NT2/D1 (cell line): ENCODE data around the gene ACOX3.
"Not testable (repeated sequence)": the region's sequence is repeated elsewhere in the genome, so short reads cannot be mapped to it uniquely, and the experiment has no call there.

Experiments used
- DNase-seq: peaks from one replicate; pipeline ENCODE4 v3.0.0-alpha.2; 2011; ENCODE audit warnings: low read depth, low spot score
- H3K27me3 ChIP-seq: 2 replicates; pipeline ENCODE4 v1.6.0; 2011; ENCODE audit warnings: mild to moderate bottlenecking; ENCODE audit not compliant: insufficient read length, insufficient read depth
- H3K36me3 ChIP-seq: 2 replicates; pipeline ENCODE4 v1.6.1; 2011; ENCODE audit warnings: mild to moderate bottlenecking, low read length, mixed read lengths; ENCODE audit not compliant: insufficient read depth, insufficient read length
- H3K4me1 ChIP-seq: 2 replicates; pipeline ENCODE4 v1.5.1; 2011; ENCODE audit not compliant: insufficient read depth, insufficient read length
- H3K4me3 ChIP-seq: 2 replicates; pipeline ENCODE4 v1.5.1; 2011; ENCODE audit warnings: low read depth; ENCODE audit not compliant: insufficient read length
- H3K9ac ChIP-seq: 2 replicates; pipeline ENCODE4 v1.6.0; 2011; ENCODE audit warnings: low read depth; ENCODE audit not compliant: insufficient read length
- H3K9me3 ChIP-seq: 2 replicates; pipeline ENCODE4 v1.5.1; 2011; ENCODE audit warnings: mild to moderate bottlenecking, low read length; ENCODE audit not compliant: insufficient read depth
- SUZ12 ChIP-seq: IDR thresholded peaks from 2 replicates; pipeline ENCODE4 v1.6.1; 2011; ENCODE audit not compliant: insufficient read length, insufficient read depth; ENCODE audit errors: extremely low read depth
- YY1 ChIP-seq: IDR thresholded peaks from 2 replicates; pipeline ENCODE4 v1.6.1; 2011; ENCODE audit not compliant: insufficient read length, insufficient read depth
- ZNF274 ChIP-seq: IDR thresholded peaks from 2 replicates; pipeline ENCODE4 v1.6.1; 2011; ENCODE audit warnings: mild to moderate bottlenecking, low read depth, low read length

The ACOX3 gene

GRCh38 chr4:8431553-8431952 lies 9.0 kb downstream of the ACOX3 start:
- peaks cover 15% of the 10 kb centered on the region for H3K36me3 ChIP-seq
- H3K9me3 ChIP-seq, result no peaks in the 10 kb centered on the region
- H3K4me3 ChIP-seq, result no peak overlapping the region
- peaks cover 8% of the 10 kb centered on the region for H3K4me1 ChIP-seq
- TF ChIP-seq SUZ12, result no peak
- TF ChIP-seq YY1, result no peak
- no peak for TF ChIP-seq ZNF274
- no peak overlapping the region for H3K9ac ChIP-seq
- H3K27me3 ChIP-seq, result no peaks in the 10 kb centered on the region
- no peak for DNase-seq

- H3K36me3 ChIP-seq, result peaks cover 15% of the 10 kb centered on the region
- H3K9me3 ChIP-seq, result no peaks in the 10 kb centered on the region
- no peaks in the 10 kb centered on the region for H3K27me3 ChIP-seq
- peaks cover 8% of the 10 kb centered on the region for H3K4me1 ChIP-seq
- H3K9ac ChIP-seq, result peak overlapping the region; percentile 88
- H3K4me3 ChIP-seq, result peak overlapping the region; percentile 81
- TF ChIP-seq YY1 (no peak), ZNF274 (no peak), SUZ12 (no peak)
- DNase-seq, result peak; percentile 78
These were observed 12.0 kb downstream of the ACOX3 start for GRCh38 chr4:8428288-8429097.

- no peak for DNase-seq
- Histone ChIP-seq H3K4me3 (peak overlapping the region; percentile 81), H3K9me3 (no peaks in the 10 kb centered on the region), H3K4me1 (peaks cover 8% of the 10 kb centered on the region), H3K36me3 (peaks cover 13% of the 10 kb centered on the region), H3K9ac (peak overlapping the region; percentile 88), H3K27me3 (no peaks in the 10 kb centered on the region)
- TF ChIP-seq SUZ12, result no peak
- TF ChIP-seq YY1, result no peak
- TF ChIP-seq ZNF274, result no peak
These were observed 12.7 kb downstream of the ACOX3 start for GRCh38 chr4:8427761-8428287.

- peaks cover 9% of the 10 kb centered on the region for H3K36me3 ChIP-seq
- H3K4me3 ChIP-seq, result no peak overlapping the region
- no peak overlapping the region for H3K9ac ChIP-seq
- no peaks in the 10 kb centered on the region for H3K27me3 ChIP-seq
- no peaks in the 10 kb centered on the region for H3K9me3 ChIP-seq
- DNase-seq, result no peak
- no peak for TF ChIP-seq YY1
- peaks cover 8% of the 10 kb centered on the region for H3K4me1 ChIP-seq
These were observed 13.3 kb downstream of the ACOX3 start for GRCh38 chr4:8427262-8427661.

- H3K27me3 ChIP-seq, result no peaks in the 10 kb centered on the region
- TF ChIP-seq YY1, result no peak
- DNase-seq, result no peak
- H3K4me3 ChIP-seq, result no peak overlapping the region
- no peaks in the 10 kb centered on the region for H3K36me3 ChIP-seq
- H3K9ac ChIP-seq, result no peak overlapping the region
- peaks cover 3% of the 10 kb centered on the region for H3K4me1 ChIP-seq
- no peaks in the 10 kb centered on the region for H3K9me3 ChIP-seq
These were observed 17.7 kb downstream of the ACOX3 start for GRCh38 chr4:8422786-8423185.

GRCh38 chr4:8422327-8422726 lies 18.2 kb downstream of the ACOX3 start:
- no peak overlapping the region for H3K4me3 ChIP-seq
- no peaks in the 10 kb centered on the region for H3K27me3 ChIP-seq
- no peaks in the 10 kb centered on the region for H3K9me3 ChIP-seq
- TF ChIP-seq ZNF274, result no peak
- TF ChIP-seq YY1, result no peak
- no peaks in the 10 kb centered on the region for H3K36me3 ChIP-seq
- DNase-seq, result no peak
- H3K9ac ChIP-seq, result no peak overlapping the region
- no peaks in the 10 kb centered on the region for H3K4me1 ChIP-seq

GRCh38 chr4:8420151-8420550 lies 20.4 kb downstream of the ACOX3 start:
- H3K27me3 ChIP-seq, result not testable (repeated sequence)

More at GRCh38 chr4:8420151-8420550, 20.4 kb downstream of the ACOX3 start:
- H3K4me3 ChIP-seq, DNase-seq, H3K9ac ChIP-seq, H3K4me1 ChIP-seq, H3K9me3 ChIP-seq: not testable (repeated sequence)
- peaks cover 18% of the 10 kb centered on the region for H3K36me3 ChIP-seq
